ENCODE data around the gene RPRD1B.
"Not testable (repeated sequence)": the region's sequence is repeated elsewhere in the genome, so short reads cannot be mapped to it uniquely, and the experiment has no call there.

Gene RPRD1B

GRCh38 chr20:38001173-38001875, 32.2 kb upstream of the RPRD1B start:
- no peak for DNase-seq (ENCODE audit: low read depth)

GRCh38 chr20:38001981-38002380, 31.6 kb upstream of the RPRD1B start:
- DNase-seq (ENCODE audit: low read depth) = no peak

GRCh38 chr20:38002422-38002821, 31.1 kb upstream of the RPRD1B start:
- DNase-seq (ENCODE audit: low read depth) = no peak

GRCh38 chr20:38004416-38004815, 29.1 kb upstream of the RPRD1B start:
- DNase-seq (ENCODE audit: low read depth) = no peak

- no peak for DNase-seq (ENCODE audit: low read depth)
Measured at GRCh38 chr20:38005903-38006302, 27.6 kb upstream of the RPRD1B start.

- no peak for DNase-seq (ENCODE audit: low read depth)
Measured at GRCh38 chr20:38007526-38007925, 26.0 kb upstream of the RPRD1B start.

- no peak for DNase-seq (ENCODE audit: low read depth)
Measured at GRCh38 chr20:38008233-38008944, 25.2 kb upstream of the RPRD1B start.

GRCh38 chr20:38009416-38009815, 24.1 kb upstream of the RPRD1B start:
- DNase-seq (ENCODE audit: low read depth) = not testable (repeated sequence)

GRCh38 chr20:38011696-38012095, 21.9 kb upstream of the RPRD1B start:
- DNase-seq (ENCODE audit: low read depth) = no peak

- no peak for DNase-seq (ENCODE audit: low read depth)
Measured at GRCh38 chr20:38012332-38012731, 21.2 kb upstream of the RPRD1B start.

- DNase-seq (ENCODE audit: low read depth) = no peak
Measured at GRCh38 chr20:38013887-38014286, 19.7 kb upstream of the RPRD1B start.

GRCh38 chr20:38017959-38018358, 15.6 kb upstream of the RPRD1B start:
- no peak for DNase-seq (ENCODE audit: low read depth)

- DNase-seq (ENCODE audit: low read depth) = no peak
Measured at GRCh38 chr20:38018385-38018784, 15.2 kb upstream of the RPRD1B start.

GRCh38 chr20:38021087-38021772, 12.3 kb upstream of the RPRD1B start:
- DNase-seq (ENCODE audit: low read depth) = no peak

- DNase-seq (ENCODE audit: low read depth) = no peak
Measured at GRCh38 chr20:38023181-38024001, 10.2 kb upstream of the RPRD1B start.

- no peak for DNase-seq (ENCODE audit: low read depth)
Measured at GRCh38 chr20:38024496-38024895, 9.1 kb upstream of the RPRD1B start.

GRCh38 chr20:38029453-38029852, 4.1 kb upstream of the RPRD1B start:
- no peak for DNase-seq (ENCODE audit: low read depth)

- DNase-seq (ENCODE audit: low read depth) = no peak
Measured at GRCh38 chr20:38031957-38032356, 1.6 kb upstream of the RPRD1B start.

GRCh38 chr20:38032585-38033329, 789 bp upstream of the RPRD1B start:
- no peak for DNase-seq (ENCODE audit: low read depth)

GRCh38 chr20:38034108-38034649, 633 bp downstream of the RPRD1B start:
- DNase-seq (ENCODE audit: low read depth) = no peak

- DNase-seq (ENCODE audit: low read depth) = no peak
Measured at GRCh38 chr20:38034961-38035360, 1.4 kb downstream of the RPRD1B start.

Data from stimulated activated CD4-positive, alpha-beta T cell treated with anti-CD3 and anti-CD28 coated beads, Interleukin-2, amount 100 ng/mL, for 4 hours (primary cell).